Mesothelial cell of epicardium (in vitro differentiated cells): Measurements from ENCODE around the gene CKMT1B. TPM values are rescaled to one million over a fixed set of nuclear protein-coding genes. Genes with fewer than 3 reads are reported as not detected.
"Not testable (repeated sequence)": the region's sequence is repeated elsewhere in the genome, so short reads cannot be mapped to it uniquely, and the experiment has no call there.

Experiments
- DNase-seq, 2 experiments: peaks; one replicate each; pipeline ENCODE4 v3.0.0; 2021; ENCODE audit warnings: low spot score in 2 of 2; ENCODE audit not compliant: unreplicated experiment in 2 of 2
- H3K27ac Mint-ChIP-seq: 2 replicates; pipeline ENCODE4 v1.8.0; 2021; ENCODE audit warnings: mixed read lengths
- H3K27me3 Mint-ChIP-seq: 2 replicates; pipeline ENCODE4 v1.8.0; 2021; ENCODE audit warnings: low read depth, mixed read lengths
- H3K36me3 Mint-ChIP-seq: 2 replicates; pipeline ENCODE4 v1.8.0; 2021; ENCODE audit warnings: mixed read lengths
- H3K4me1 Mint-ChIP-seq: 2 replicates; pipeline ENCODE4 v1.8.0; 2021; ENCODE audit warnings: mixed read lengths
- H3K4me3 Mint-ChIP-seq: 2 replicates; pipeline ENCODE4 v1.8.0; 2021; ENCODE audit warnings: mild to moderate bottlenecking, moderate library complexity, mixed read lengths
- H3K9me3 Mint-ChIP-seq: 2 replicates; pipeline ENCODE4 v1.8.0; 2021; ENCODE audit warnings: mixed read lengths
- total RNA-seq: library from RNA; stranded (reverse); gene quantifications from 3 replicates; pipeline ENCODE4 v1.2.1, GENCODE V29; 2021
- TF ChIP-seq, protein P1 (sequence below): fragments of 200-600 bp; sonication (generic); IDR thresholded peaks from one replicate; pipeline ENCODE4 v1.5.0; 2021; ENCODE audit warnings: antibody characterized with exemption; ENCODE audit not compliant: unreplicated experiment

Gene CKMT1B
- total RNA-seq, 1 donor from 2014 or later, result 0.20 TPM

DNA sequence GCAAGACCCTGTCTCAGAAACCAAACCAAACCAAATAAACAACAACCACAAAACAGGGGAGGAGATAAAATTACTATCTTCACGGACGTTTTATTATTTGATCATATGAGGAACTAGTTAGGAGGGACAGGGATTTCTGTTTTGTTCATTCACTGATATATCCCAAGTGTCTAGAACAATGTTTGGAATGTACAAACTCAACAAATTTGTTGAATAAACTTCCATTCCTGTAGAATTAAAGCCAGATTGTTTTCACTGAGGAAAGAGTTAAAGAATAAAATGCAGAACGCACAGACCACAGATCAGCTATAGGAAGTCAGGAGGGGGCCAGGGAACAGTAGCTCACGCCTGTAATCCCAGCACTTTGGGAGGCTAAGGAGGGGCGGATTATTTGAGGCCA, 31.3 kb downstream of the CKMT1B start:
- TF ChIP-seq, protein P1, sequence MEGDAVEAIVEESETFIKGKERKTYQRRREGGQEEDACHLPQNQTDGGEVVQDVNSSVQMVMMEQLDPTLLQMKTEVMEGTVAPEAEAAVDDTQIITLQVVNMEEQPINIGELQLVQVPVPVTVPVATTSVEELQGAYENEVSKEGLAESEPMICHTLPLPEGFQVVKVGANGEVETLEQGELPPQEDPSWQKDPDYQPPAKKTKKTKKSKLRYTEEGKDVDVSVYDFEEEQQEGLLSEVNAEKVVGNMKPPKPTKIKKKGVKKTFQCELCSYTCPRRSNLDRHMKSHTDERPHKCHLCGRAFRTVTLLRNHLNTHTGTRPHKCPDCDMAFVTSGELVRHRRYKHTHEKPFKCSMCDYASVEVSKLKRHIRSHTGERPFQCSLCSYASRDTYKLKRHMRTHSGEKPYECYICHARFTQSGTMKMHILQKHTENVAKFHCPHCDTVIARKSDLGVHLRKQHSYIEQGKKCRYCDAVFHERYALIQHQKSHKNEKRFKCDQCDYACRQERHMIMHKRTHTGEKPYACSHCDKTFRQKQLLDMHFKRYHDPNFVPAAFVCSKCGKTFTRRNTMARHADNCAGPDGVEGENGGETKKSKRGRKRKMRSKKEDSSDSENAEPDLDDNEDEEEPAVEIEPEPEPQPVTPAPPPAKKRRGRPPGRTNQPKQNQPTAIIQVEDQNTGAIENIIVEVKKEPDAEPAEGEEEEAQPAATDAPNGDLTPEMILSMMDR, result no peak
- peaks cover 4% of the 10 kb centered on the region for H3K27me3 Mint-ChIP-seq
- no peak overlapping the region for H3K4me3 Mint-ChIP-seq
- no peaks in the 10 kb centered on the region for H3K9me3 Mint-ChIP-seq
- no peak for DNase-seq
- no peak overlapping the region for H3K27ac Mint-ChIP-seq
- no peaks in the 10 kb centered on the region for H3K36me3 Mint-ChIP-seq
- no peaks in the 10 kb centered on the region for H3K4me1 Mint-ChIP-seq

DNA sequence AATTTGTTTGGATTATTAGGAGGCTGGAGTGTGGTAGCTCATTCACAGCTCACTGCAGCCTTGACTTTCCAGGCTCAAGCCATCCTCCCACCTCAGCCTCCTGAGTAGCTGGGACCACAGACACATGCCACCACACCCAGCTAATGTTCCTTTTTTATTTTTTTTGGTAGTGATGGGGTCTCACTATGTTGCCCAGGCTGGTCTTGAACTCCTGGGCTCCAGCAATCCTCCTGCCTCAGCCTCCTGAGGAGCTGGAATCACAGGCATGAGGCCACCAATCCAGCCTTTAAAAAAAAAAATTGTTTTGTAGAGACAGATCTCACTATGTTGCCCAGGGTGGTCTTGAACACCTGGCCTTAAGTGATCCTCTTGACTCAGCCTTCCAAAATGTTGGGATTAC, 33.1 kb downstream of the CKMT1B start:
- H3K27ac Mint-ChIP-seq, H3K36me3 Mint-ChIP-seq, H3K9me3 Mint-ChIP-seq, H3K4me3 Mint-ChIP-seq, H3K27me3 Mint-ChIP-seq, DNase-seq, H3K4me1 Mint-ChIP-seq: not testable (repeated sequence)

DNA sequence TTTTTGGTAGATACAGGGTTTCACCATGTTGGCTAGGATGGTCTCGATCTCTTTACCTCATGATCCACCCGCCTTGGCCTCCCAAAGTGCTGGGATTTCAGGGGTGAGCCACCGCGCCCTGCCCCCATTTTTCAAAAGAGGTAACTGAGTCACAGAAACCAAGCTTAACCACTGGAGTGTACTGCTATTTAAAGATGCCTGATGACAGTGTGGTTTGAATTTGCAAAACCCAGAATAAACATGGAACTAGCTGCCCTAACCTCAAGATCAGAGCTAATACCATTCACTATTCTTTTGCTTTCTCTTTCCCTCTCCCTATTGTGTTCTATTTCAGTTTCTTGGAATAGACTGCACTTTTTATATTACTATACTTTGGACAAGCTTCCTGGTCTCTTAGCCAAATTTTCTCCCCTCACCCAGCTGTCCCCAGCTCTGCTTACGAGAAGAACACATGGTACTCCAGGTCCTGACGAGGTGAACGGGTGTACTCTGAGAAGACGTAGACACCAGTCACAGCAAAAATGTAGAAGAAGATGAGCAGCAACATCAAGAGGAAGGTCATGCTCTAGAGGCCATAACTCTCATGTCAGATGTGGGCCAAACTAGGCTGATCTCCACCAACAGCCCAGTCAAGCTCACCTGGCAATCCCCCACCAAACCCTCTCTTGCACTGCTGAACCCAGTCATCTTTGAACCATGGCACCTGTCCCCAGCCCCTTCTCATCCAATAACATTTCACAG, 44.8 kb downstream of the CKMT1B start:
- not testable (repeated sequence) for H3K4me3 Mint-ChIP-seq, H3K36me3 Mint-ChIP-seq

More for the DNA sequence above, 44.8 kb downstream of the CKMT1B start:
- not testable (repeated sequence) for H3K27me3 Mint-ChIP-seq, H3K9me3 Mint-ChIP-seq, H3K4me1 Mint-ChIP-seq, DNase-seq, H3K27ac Mint-ChIP-seq

Other genes with a start within 250 kb of the CKMT1B start
- 32.1 to 35.5 TPM (median 33.7 TPM) in 3 replicates for gene ZSCAN29, start 223.0 kb upstream of the CKMT1B start, total RNA-seq
- gene TUBGCP4, start 222.9 kb upstream of the CKMT1B start, total RNA-seq, result 25.4 to 29.1 TPM (median 26.3 TPM) in 3 replicates
- 103 to 112 TPM (median 108 TPM) in 3 replicates for gene TP53BP1, start 100.9 kb upstream of the CKMT1B start, total RNA-seq
- 13.7 to 13.9 TPM (median 13.7 TPM) in 3 replicates for gene MAP1A, start 76.4 kb upstream of the CKMT1B start, total RNA-seq
- gene PPIP5K1, start 3.8 kb upstream of the CKMT1B start, total RNA-seq, result 53.2 to 61.5 TPM (median 56.0 TPM) in 3 replicates
- gene STRC, start 24.8 kb downstream of the CKMT1B start, total RNA-seq, result 2.1 to 2.9 TPM (median 2.7 TPM) in 3 replicates
- gene CATSPER2, start 54.8 kb downstream of the CKMT1B start, total RNA-seq, result 6.6 to 11.2 TPM (median 7.8 TPM) in 3 replicates
- 0.29 to 0.42 TPM in 2 of 3 replicates, not detected in the other for gene CKMT1A, start 99.8 kb downstream of the CKMT1B start, total RNA-seq
- 448 to 452 TPM (median 448 TPM) in 3 replicates for gene PDIA3, start 152.4 kb downstream of the CKMT1B start, total RNA-seq
- gene ELL3, start 182.9 kb downstream of the CKMT1B start, total RNA-seq, result 0.69 to 1.2 TPM (median 0.90 TPM) in 3 replicates
- gene SERF2, start 198.3 kb downstream of the CKMT1B start, total RNA-seq, result 539 to 557 TPM (median 540 TPM) in 3 replicates
- gene SERINC4, start 206.2 kb downstream of the CKMT1B start, total RNA-seq, result 0.09 to 0.20 TPM (median 0.18 TPM) in 3 replicates
- gene HYPK, start 206.6 kb downstream of the CKMT1B start, total RNA-seq, result 15.6 to 21.3 TPM (median 18.6 TPM) in 3 replicates
- gene MFAP1, start 230.7 kb downstream of the CKMT1B start, total RNA-seq, result 27.7 to 31.2 TPM (median 30.9 TPM) in 3 replicates
- gene WDR76, start 233.0 kb downstream of the CKMT1B start, total RNA-seq, result 7.8 to 8.0 TPM (median 7.8 TPM) in 3 replicates